Neural cell (in vitro differentiated cells): Measurements from ENCODE around the gene OTX2. TPM values are rescaled to one million over a fixed set of nuclear protein-coding genes. Genes with fewer than 3 reads are reported as not detected.

Source experiments
- H2AFZ ChIP-seq: fragments of 200-600, 300-800 bp; sonication (generic), shearing (Covaris generic); 2 replicates; pipeline ENCODE4 v1.6.0; 2014; ENCODE audit warnings: low read depth, mild to moderate bottlenecking, antibody characterized with exemption, low read length, moderate library complexity
- H3F3A ChIP-seq: fragments of 200-600 bp; shearing (Covaris generic); 2 replicates; pipeline ENCODE4 v1.6.1; 2016; ENCODE audit warnings: mild to moderate bottlenecking, moderate library complexity, mixed read lengths, antibody characterized with exemption, low read length; ENCODE audit not compliant: insufficient read depth, poor library complexity, severe bottlenecking
- H3K27ac ChIP-seq: fragments of 200-600, 300-800 bp; sonication (generic), shearing (Covaris generic); 2 replicates; pipeline ENCODE4 v1.5.1; 2014; ENCODE audit warnings: mild to moderate bottlenecking, low read length, moderate library complexity
- H3K27me3 ChIP-seq: fragments of 300-800, 200-600 bp; sonication (generic), shearing (Covaris generic); 2 replicates; pipeline ENCODE4 v1.6.0; 2014; ENCODE audit warnings: mild to moderate bottlenecking, low read depth, low read length, moderate library complexity; ENCODE audit not compliant: insufficient read depth
- H3K36me3 ChIP-seq: fragments of 300-800, 200-600 bp; sonication (generic), shearing (Covaris generic); 2 replicates; pipeline ENCODE4 v1.5.1; 2014; ENCODE audit warnings: mild to moderate bottlenecking, antibody characterized with exemption, low read length, moderate library complexity; ENCODE audit not compliant: insufficient read depth
- H3K4me2 ChIP-seq: fragments of 300-800, 200-600 bp; sonication (generic), shearing (Covaris generic); 2 replicates; pipeline ENCODE4 v1.6.0; 2014; ENCODE audit warnings: mild to moderate bottlenecking, low read length
- H3K4me3 ChIP-seq: fragments of 300-800, 200-600 bp; sonication (generic), shearing (Covaris generic); 2 replicates; pipeline ENCODE4 v1.5.1; 2014; ENCODE audit warnings: mild to moderate bottlenecking, low read length, moderate library complexity
- H3K79me2 ChIP-seq: fragments of 200-600 bp; shearing (Covaris generic); replicated peaks from 2 replicates; pipeline ENCODE4 v1.6.0; 2014; ENCODE audit warnings: mild to moderate bottlenecking, low read length, moderate library complexity; ENCODE audit not compliant: insufficient read depth
- H3K9ac ChIP-seq: fragments of 300-800, 200-600 bp; sonication (generic), shearing (Covaris generic); 2 replicates; pipeline ENCODE4 v1.6.1; 2016; ENCODE audit warnings: mild to moderate bottlenecking, low read length, mixed read lengths
- H3K9me2 ChIP-seq: fragments of 200-600 bp; shearing (Covaris generic); 2 replicates; pipeline ENCODE4 v1.6.1; 2016; ENCODE audit warnings: mild to moderate bottlenecking, low read length, mixed read lengths; ENCODE audit not compliant: insufficient read depth
- H3K9me3 ChIP-seq: fragments of 200-600, 300-800 bp; sonication (generic), shearing (Covaris generic); 2 replicates; pipeline ENCODE4 v1.6.1; 2016; ENCODE audit warnings: mild to moderate bottlenecking, mixed run types, low read length, moderate library complexity, mixed read lengths
- H4K20me1 ChIP-seq: fragments of 200-600 bp; shearing (Covaris generic); 2 replicates; pipeline ENCODE4 v1.6.1; 2016; ENCODE audit warnings: mild to moderate bottlenecking, mixed run types; ENCODE audit not compliant: insufficient read depth
- CTCF ChIP-seq: fragments of 450-650 bp; IDR thresholded peaks from 2 replicates; pipeline ENCODE4 v1.5.1; 2014; ENCODE audit warnings: antibody characterized with exemption, mild to moderate bottlenecking, moderate library complexity; ENCODE audit not compliant: poor library complexity, severe bottlenecking
- EP300 ChIP-seq: fragments of 450-650 bp; conservative IDR thresholded peaks from 2 replicates; pipeline ENCODE4 v1.6.1; 2014; ENCODE audit warnings: antibody characterized with exemption, mild to moderate bottlenecking, moderate library complexity; ENCODE audit not compliant: poor library complexity, severe bottlenecking
- EZH2 ChIP-seq: fragments of 200-600, 300-800 bp; shearing (Covaris generic), sonication (generic); IDR thresholded peaks from 2 replicates; pipeline ENCODE4 v1.6.1; 2014; ENCODE audit warnings: antibody characterized with exemption, low read length, borderline replicate concordance, mild to moderate bottlenecking; ENCODE audit not compliant: insufficient read depth, poor library complexity, severe bottlenecking
- POLR2AphosphoS5 ChIP-seq: IDR thresholded peaks from 2 replicates; pipeline ENCODE4 v1.6.1; 2012
- RAD21 ChIP-seq: fragments of 450-650 bp; conservative IDR thresholded peaks from 2 replicates; pipeline ENCODE4 v1.6.1; 2014; ENCODE audit warnings: antibody characterized with exemption, mild to moderate bottlenecking, moderate library complexity
- REST ChIP-seq: IDR thresholded peaks from 2 replicates; pipeline ENCODE4 v1.6.1; 2012; ENCODE audit warnings: borderline replicate concordance
- SMC3 ChIP-seq: fragments of 450-650 bp; conservative IDR thresholded peaks from 2 replicates; pipeline ENCODE4 v1.6.1; 2014; ENCODE audit warnings: antibody characterized with exemption, mild to moderate bottlenecking, moderate library complexity; ENCODE audit not compliant: poor library complexity
- TAF1 ChIP-seq: IDR thresholded peaks from 2 replicates; pipeline ENCODE4 v1.6.1; 2012; ENCODE audit warnings: low read depth
- polyA plus RNA-seq: library from polyadenylated mRNA; depleted of rRNA; stranded (reverse); fragments of >200 nt; gene quantifications from 2 replicates; pipeline ENCODE4 v1.2.3, GENCODE V29; 2014

The OTX2 gene
- polyA plus RNA-seq, 1 donor from 2014 or later, result 2.1 TPM

GRCh38 chr14:56844406-56845002, 34.2 kb upstream of the OTX2 start:
- Histone ChIP-seq H3F3A (no peaks in the 10 kb centered on the region), H3K27ac (no peak overlapping the region), H3K36me3 (no peaks in the 10 kb centered on the region), H3K9me3 (no peaks in the 10 kb centered on the region), H3K27me3 (no peaks in the 10 kb centered on the region), H3K79me2 (no peaks in the 10 kb centered on the region), H3K4me2 (no peak overlapping the region), H3K4me3 (no peak overlapping the region), H3K9me2 (no peaks in the 10 kb centered on the region), H3K9ac (no peak overlapping the region), H2AFZ (no peak overlapping the region), H4K20me1 (no peaks in the 10 kb centered on the region)
- TF ChIP-seq CTCF (no peak), EZH2 (no peak), SMC3 (no peak), RAD21 (no peak), POLR2AphosphoS5 (no peak)

- no peak overlapping the region for H3K27ac ChIP-seq
- no peaks in the 10 kb centered on the region for H4K20me1 ChIP-seq
- no peak overlapping the region for H3K4me2 ChIP-seq
- H3K79me2 ChIP-seq, result no peaks in the 10 kb centered on the region
- no peaks in the 10 kb centered on the region for H3K27me3 ChIP-seq
- H3K9me3 ChIP-seq, result no peaks in the 10 kb centered on the region
- TF ChIP-seq CTCF, result no peak
- H3K4me3 ChIP-seq, result no peak overlapping the region
- H2AFZ ChIP-seq, result no peak overlapping the region
- no peaks in the 10 kb centered on the region for H3F3A ChIP-seq
- H3K36me3 ChIP-seq, result no peaks in the 10 kb centered on the region
- no peaks in the 10 kb centered on the region for H3K9me2 ChIP-seq
- no peak overlapping the region for H3K9ac ChIP-seq
Measured at GRCh38 chr14:56841611-56842010, 31.3 kb upstream of the OTX2 start.

GRCh38 chr14:56840221-56840620, 29.9 kb upstream of the OTX2 start:
- no peak overlapping the region for H3K27ac ChIP-seq
- TF ChIP-seq REST, result no peak
- TF ChIP-seq TAF1, result no peak
- no peak for TF ChIP-seq EP300
- TF ChIP-seq EZH2, result no peak
- no peak for TF ChIP-seq SMC3
- no peak for TF ChIP-seq RAD21
- no peak for TF ChIP-seq POLR2AphosphoS5
- no peak overlapping the region for H3K4me2 ChIP-seq
- no peaks in the 10 kb centered on the region for H3K79me2 ChIP-seq
- H3K27me3 ChIP-seq, result no peaks in the 10 kb centered on the region
- no peak overlapping the region for H3K9ac ChIP-seq
- no peak overlapping the region for H3K4me3 ChIP-seq
- no peaks in the 10 kb centered on the region for H3K9me2 ChIP-seq
- H2AFZ ChIP-seq, result no peak overlapping the region
- H3K36me3 ChIP-seq, result no peaks in the 10 kb centered on the region
- no peaks in the 10 kb centered on the region for H4K20me1 ChIP-seq
- no peaks in the 10 kb centered on the region for H3K9me3 ChIP-seq
- H3F3A ChIP-seq, result no peaks in the 10 kb centered on the region
